SKM-1 (cell line): ENCODE data around the gene RHBDD1.

ENCODE experiments used
- DNase-seq: peaks from one replicate; lab custom pipeline; 2025; ENCODE audit not compliant: unreplicated experiment; lab: John Stamatoyannopoulos, UW

RHBDD1 gene

DNA sequence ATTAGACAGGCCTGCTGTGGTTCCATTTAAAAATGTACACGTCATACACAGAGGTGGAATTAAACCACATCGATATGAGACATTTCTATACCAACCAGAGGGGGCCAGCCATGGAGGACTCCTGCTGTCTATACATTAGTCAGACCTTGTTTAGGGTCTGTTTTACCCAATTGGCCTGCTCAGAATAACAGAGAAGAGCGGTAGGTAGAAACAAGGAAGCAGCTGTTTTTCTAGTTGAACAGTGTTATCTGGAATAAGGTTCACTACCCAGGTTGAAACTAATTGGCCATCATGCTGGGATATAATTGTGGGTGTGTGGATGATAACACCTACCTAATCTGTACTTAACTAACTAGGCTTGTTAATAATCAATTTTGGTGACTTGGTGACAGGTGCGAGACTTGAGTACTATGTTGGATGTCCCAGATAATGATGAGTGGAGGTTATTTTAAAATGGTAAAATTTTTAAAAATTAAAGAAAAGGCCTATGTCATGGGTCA lies 47.5 kb downstream of the RHBDD1 start:
- DNase-seq = no peak

DNA sequence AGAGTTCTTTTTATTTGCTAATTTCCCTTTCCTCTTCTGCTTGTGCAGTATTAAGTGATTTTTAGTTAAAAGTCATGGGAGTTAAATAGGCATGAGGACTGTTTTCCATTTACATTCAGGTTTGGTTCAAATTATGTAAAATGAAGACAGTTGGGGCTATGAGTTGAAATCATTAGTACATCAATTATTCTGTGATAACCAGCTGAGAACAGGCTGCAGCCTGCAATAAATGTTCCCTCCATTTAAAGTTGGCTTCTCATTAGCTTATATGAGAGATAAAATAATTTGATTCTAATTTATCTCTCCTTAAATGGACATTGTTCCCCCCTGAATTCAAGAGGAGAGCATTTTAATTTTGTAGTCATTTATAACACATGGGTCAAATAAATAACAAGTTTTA lies 48.3 kb downstream of the RHBDD1 start:
- no peak for DNase-seq

DNA sequence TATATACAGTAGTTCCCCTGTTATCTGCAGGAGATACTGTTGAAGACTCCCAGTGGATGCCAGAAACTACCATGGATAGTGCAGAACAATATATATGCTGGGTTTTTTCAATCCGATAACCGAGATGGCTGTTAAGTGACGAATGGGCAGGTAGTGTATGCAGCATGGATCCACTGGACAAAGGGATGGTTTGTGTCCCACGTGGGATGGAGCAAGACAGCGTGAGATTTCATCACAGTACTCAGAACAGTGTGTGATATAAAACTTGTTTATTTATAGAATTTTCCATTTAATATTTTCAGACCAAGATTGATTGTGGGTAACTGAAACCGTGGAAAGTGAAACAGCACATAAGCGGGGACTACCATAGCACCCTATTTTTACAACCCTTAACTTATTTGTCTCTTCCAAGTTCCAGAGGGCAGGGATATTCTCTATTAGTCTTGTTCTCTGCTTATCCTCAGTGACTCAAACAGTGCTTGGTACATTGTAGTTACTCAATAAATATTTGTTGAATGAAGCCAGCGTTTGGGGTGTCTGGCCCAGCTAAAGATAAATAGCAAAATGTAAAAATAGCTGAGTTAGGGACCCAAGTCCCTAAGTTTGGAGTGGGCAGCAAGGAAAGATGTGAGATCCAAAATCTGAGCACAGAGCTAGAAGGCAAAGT lies 50.0 kb downstream of the RHBDD1 start:
- no peak for DNase-seq

DNA sequence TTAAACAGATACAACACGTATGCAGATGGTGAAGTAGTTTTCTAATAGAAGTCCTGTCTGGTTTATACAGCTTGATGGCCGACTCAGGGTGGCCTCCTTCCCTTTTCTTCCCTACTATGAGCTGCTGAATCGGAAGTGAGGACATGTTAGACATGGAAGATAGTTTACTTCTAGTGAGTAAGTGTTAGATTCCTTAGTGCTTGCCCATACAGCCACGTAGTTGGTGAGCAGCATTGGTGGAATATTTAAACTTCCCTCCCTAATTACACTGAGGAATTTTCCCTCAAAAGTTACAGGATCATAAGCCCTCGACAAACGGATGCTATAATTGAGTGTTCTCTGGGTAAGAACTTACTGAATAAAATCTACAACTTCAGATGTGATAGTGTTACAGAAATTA lies 52.1 kb downstream of the RHBDD1 start:
- no peak for DNase-seq

DNA sequence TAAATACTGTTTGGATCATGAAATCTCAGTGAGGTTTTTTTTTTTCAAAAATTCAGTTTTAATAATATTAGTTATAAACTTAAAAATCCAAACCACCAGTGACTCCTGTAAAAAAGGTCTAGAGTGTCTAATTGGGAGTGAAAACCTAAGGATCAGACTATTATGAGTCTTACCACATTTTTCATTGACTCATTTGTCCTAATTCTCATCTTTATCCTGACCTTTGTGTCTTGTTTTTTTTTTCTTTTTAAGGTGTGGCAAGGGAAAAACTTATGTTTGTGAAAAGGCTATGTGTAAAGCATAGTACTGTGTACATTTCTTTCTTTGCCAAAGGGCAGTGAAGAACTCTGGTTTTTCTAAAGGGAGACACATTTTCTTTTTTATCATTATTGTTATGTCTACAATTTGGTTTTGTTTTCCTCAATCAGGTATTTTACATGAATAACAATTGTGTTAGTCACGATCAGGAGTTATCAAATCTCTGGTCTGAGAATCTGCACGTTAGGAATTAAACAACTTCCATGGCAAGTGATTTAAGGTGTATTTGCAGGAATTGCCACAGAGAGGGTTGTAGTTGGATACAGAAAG lies 52.6 kb downstream of the RHBDD1 start:
- no peak for DNase-seq

DNA sequence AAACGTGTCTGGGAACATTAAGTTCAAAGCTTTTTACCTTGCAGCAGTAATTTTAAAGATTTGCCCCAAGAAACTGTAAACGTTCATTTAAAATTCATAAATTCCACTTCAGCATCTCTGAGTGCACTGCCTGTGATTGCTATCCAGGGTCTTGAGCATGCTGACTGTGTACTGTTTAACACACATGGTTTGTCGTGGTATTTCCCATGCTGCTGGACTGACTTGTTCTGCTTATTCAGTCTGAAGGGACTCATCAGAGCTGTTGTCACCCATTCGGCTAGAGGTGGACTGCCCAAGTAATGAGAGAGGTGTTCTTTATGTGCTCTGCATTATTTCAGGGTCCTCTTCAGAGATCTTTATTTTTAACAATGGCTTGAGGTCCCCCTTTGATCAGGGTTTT lies 53.1 kb downstream of the RHBDD1 start:
- no peak for DNase-seq

DNA sequence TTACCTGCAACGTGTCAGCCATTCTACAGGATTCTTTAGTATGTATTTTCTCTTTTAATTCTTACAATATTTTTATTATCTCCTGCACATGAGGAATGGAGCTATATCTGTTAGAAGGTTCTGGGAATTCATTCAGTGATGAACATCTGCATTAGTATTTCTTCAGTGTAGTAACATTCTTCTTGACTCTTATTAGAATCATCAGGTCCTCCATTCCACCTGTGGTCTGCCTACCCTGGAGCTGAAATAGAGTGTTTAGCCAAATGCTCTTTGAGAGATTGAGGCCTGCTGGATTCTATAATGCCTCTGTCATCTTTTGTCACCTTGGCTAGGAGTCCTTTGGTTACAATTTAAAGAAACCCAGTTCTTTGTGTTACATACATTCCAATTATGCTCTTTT lies 54.4 kb downstream of the RHBDD1 start:
- DNase-seq = no peak

GRCh38 chr2:226891780-226892590 lies 56.1 kb downstream of the RHBDD1 start:
- no peak for DNase-seq

- DNase-seq = no peak
These were observed 56.9 kb downstream of the RHBDD1 start for GRCh38 chr2:226892729-226893128.

- no peak for DNase-seq
These were observed 57.4 kb downstream of the RHBDD1 start for GRCh38 chr2:226893216-226893615.

GRCh38 chr2:226894752-226895151 lies 58.9 kb downstream of the RHBDD1 start:
- no peak for DNase-seq

DNA sequence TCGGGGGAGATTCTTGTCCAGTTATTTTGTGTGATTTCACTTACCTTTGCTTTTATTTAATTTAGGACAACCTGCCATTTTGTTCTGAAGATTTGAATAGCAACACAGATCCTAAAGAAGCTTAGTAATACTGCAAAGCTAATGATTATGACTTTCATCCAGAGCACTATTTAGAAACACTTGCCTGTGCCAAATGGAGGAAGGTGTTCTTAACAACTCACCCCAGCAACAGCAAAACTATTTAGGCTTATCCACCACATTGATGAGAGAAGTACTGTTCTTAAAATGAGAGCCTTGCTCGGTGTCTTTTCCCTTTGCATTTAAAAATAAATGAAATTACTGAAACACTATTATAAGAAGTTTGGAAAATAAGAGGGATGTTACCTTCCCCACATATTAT lies 59.7 kb downstream of the RHBDD1 start:
- no peak for DNase-seq

DNA sequence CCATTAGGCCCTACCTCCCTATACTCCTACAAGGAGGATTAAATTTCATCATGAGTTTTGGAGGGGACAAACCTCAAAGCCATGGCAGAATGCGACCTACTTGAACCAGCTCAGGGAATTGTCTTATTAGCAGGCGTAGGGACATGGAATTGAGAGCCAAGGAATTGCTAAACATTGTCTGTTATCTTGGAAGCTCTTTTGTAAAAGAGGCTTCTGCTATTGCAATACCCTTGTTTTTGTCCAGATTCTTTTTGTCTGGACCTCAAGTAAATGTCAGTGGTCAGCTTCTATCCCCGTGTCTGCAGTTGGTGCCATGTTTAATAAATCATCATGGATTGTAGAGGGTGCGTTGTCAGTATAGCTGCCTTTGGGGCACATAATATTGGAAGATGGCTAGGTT lies 62.3 kb downstream of the RHBDD1 start:
- no peak for DNase-seq

- no peak for DNase-seq
These were observed 63.0 kb downstream of the RHBDD1 start for GRCh38 chr2:226898897-226899296.

GRCh38 chr2:226902041-226902966 lies 66.5 kb downstream of the RHBDD1 start:
- DNase-seq = no peak

- no peak for DNase-seq
These were observed 67.3 kb downstream of the RHBDD1 start for GRCh38 chr2:226903179-226903578.

DNA sequence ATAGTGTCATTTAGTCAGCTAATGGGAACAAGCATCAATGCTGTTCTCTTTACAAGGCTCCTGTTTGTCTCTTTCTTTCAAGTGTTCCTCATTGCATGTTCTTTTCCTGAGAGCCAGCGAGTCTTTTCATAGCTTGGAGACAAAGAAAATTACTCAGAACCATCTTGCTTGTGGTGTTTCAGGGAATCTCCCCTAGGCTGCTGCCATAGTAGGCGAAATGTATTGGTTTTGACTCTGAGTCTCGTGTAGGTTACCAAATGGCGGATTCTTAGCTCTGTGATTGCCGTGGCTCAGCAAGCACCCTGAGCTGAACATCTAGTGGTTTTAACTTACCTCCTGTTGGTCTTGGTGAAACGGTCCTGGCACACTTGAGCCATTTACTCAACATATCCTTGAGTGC lies 68.7 kb downstream of the RHBDD1 start:
- no peak for DNase-seq

DNA sequence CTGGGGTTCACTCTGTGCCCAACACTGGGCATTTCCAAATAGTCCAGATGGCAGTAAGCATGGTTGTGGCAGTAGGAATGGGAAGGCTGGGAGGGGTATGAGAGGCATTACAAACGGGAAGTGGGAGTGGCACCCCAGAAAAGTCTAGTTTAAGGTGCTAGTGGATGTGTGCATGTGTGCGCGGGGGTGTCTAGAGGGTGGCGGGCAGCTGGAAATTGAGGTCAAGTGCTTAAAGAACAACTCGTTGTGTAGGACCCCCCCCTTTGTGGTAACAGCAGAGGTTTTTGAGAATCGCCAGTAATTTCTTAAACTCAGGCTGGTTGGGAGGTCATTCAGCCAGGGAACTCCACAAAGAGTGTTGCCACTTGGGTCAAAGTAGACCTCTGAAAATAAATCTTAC lies 69.9 kb downstream of the RHBDD1 start:
- no peak for DNase-seq

- no peak for DNase-seq
These were observed 70.4 kb downstream of the RHBDD1 start for GRCh38 chr2:226906163-226906693.

DNA sequence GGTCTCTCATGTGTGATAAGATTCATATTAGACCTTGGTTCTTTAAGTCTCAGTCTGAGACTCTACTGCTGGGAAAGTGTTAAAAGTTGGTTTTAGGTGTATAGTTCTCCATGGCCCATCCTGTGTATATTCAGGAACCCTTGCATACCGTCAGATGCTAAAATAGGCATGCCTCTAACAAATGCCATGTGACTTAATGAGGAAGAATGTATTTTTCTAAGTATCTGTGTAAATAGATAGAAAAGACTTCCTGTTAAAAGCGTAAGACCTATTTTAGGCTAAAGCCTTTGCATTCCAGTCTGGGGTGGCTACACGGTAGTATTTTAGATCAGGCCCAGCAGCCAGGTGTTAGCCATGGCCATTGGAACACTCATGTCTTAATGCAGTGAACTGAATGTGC lies 73.3 kb downstream of the RHBDD1 start:
- DNase-seq = no peak

DNA sequence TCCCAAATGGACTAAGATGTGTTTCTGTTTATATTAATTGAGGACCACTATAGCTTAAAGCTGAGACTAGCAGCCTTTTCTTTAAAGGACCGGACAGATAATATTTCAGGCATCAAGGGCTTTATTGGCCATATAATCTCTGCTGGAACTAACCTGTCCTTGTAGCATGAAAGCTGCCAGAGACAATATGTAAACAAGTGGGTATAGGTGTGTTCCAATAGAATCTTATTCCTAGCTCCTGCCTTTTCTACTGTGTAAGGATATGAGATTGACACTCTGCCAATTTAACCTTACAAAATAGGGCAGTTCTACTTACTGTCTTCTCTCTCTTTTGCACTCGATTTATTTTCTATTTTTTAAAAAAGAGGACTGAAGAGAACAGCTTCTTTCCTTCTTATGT lies 74.0 kb downstream of the RHBDD1 start:
- no peak for DNase-seq
